B cell (primary cell): Measurements from ENCODE around the gene TMEM129. TPM values are rescaled to one million over a fixed set of nuclear protein-coding genes. Genes with fewer than 3 reads are reported as not detected.

Experiments used
- ATAC-seq: fragments of 200-7000 bp; cut with Tn5 transposase; one replicate; pipeline ENCODE4 v1.10.0; 2021; ENCODE audit warnings: low read depth, mild to moderate bottlenecking, moderate number of reproducible peaks, moderate library complexity
- CTCF ChIA-PET: fragments of 350-600 bp; sonication (Branson Sonifier 250); formaldehyde crosslinking; loops from one replicate; lab custom pipeline; 2021; ENCODE audit warnings: antibody characterized with exemption, inconsistent platforms; lab: Charles Lee
- POLR2A ChIA-PET: fragments of 350-600 bp; sonication (Branson Sonifier 250); formaldehyde crosslinking; loops from one replicate; lab custom pipeline; 2021; ENCODE audit warnings: antibody characterized with exemption; lab: Charles Lee
- DNase-seq: peaks from one replicate; pipeline ENCODE4 v3.0.0; 2013
- H2AFZ ChIP-seq: 2 replicates; pipeline ENCODE4 v1.6.1; 2012; ENCODE audit warnings: mild to moderate bottlenecking, low read depth, low read length; ENCODE audit not compliant: insufficient read depth, poor library complexity, severe bottlenecking
- H3K27ac ChIP-seq, 2 donors: 1 replicate in 1 of 2; 2 replicates in 1 of 2; pipeline ENCODE4 v1.5.1; 2012 to 2013; ENCODE audit warnings: low read length in 2 of 2, mild to moderate bottlenecking in 2 of 2, moderate library complexity in 1 of 2
- H3K27me3 ChIP-seq, 4 experiments: fragments of 200-600 bp in 1 of 4; sonication (generic) in 1 of 4; replicated peaks in 1 of 4; 1 replicate in 2 of 4; 2 replicates in 2 of 4; pipeline versions ENCODE4 v1.6.1 to v1.7.0; 2013 to 2016; ENCODE audit warnings: low read length in 3 of 4, mild to moderate bottlenecking in 2 of 4, mixed read lengths in 1 of 4, moderate library complexity in 1 of 4; ENCODE audit not compliant: insufficient read depth in 4 of 4, control insufficient read depth in 3 of 4; ENCODE audit errors: control extremely low read depth in 1 of 4
- H3K36me3 ChIP-seq, 2 experiments: replicated peaks in 1 of 2; 1 replicate in 1 of 2; 2 replicates in 1 of 2; pipeline versions ENCODE4 v1.6.1 to v1.7.1; 2013; ENCODE audit warnings: low read length in 1 of 2; ENCODE audit not compliant: insufficient read depth in 2 of 2, control insufficient read depth in 1 of 2; ENCODE audit errors: control extremely low read depth in 1 of 2, extremely low read depth in 1 of 2
- H3K4me1 ChIP-seq, 2 donors: fragments of 200-600 bp in 1 of 2; sonication (generic) in 1 of 2; 1 replicate in 1 of 2; 2 replicates in 1 of 2; pipeline versions ENCODE4 v1.5.1 to v1.6.1; 2013 to 2017; ENCODE audit warnings: low read length in 2 of 2; ENCODE audit not compliant: control insufficient read depth in 2 of 2, insufficient read depth in 2 of 2
- H3K4me2 ChIP-seq: replicated peaks from 2 replicates; pipeline ENCODE3; 2012; ENCODE audit warnings: mild to moderate bottlenecking, low read depth, low read length; ENCODE audit not compliant: poor library complexity, severe bottlenecking
- H3K4me3 ChIP-seq, 5 experiments: fragments of 200-600 bp in 1 of 5; sonication (generic) in 1 of 5; 1 replicate in 3 of 5; 2 replicates in 2 of 5; pipeline versions ENCODE4 v1.5.1 to v1.7.0; 2011 to 2016; ENCODE audit warnings: low read length in 4 of 5, mild to moderate bottlenecking in 4 of 5, low read depth in 2 of 5, control low read depth in 1 of 5, moderate library complexity in 1 of 5; ENCODE audit not compliant: insufficient read depth in 1 of 5; ENCODE audit errors: control extremely low read depth in 1 of 5, extremely low read depth in 1 of 5
- H3K79me2 ChIP-seq: fragments of 200-600 bp; sonication (generic); one replicate; pipeline ENCODE4 v1.6.0; 2016; ENCODE audit warnings: low read length; ENCODE audit not compliant: control insufficient read depth, insufficient read depth
- H3K9ac ChIP-seq: fragments of 200-600 bp; sonication (generic); 2 replicates; pipeline ENCODE4 v1.6.1; 2017; ENCODE audit warnings: mild to moderate bottlenecking, low read length, moderate library complexity
- H3K9me3 ChIP-seq, 3 donors: one replicate each; pipeline versions ENCODE4 v1.6.1 to v1.7.1; 2013; ENCODE audit warnings: low read length in 2 of 3; ENCODE audit not compliant: control insufficient read depth in 2 of 3, insufficient read depth in 1 of 3; ENCODE audit errors: control extremely low read depth in 1 of 3
- H4K20me1 ChIP-seq: 2 replicates; pipeline ENCODE4 v1.6.0; 2012; ENCODE audit warnings: mild to moderate bottlenecking, low read length; ENCODE audit not compliant: insufficient read depth, control insufficient read depth, poor library complexity, severe bottlenecking
- H3K27ac Mint-ChIP-seq: one replicate; pipeline ENCODE4 v1.8.0; 2021; ENCODE audit warnings: mixed read lengths
- H3K27me3 Mint-ChIP-seq: one replicate; pipeline ENCODE4 v1.8.0; 2021; ENCODE audit warnings: mixed read lengths
- H3K4me1 Mint-ChIP-seq: one replicate; pipeline ENCODE4 v1.8.0; 2021; ENCODE audit warnings: mixed read lengths
- H3K4me3 Mint-ChIP-seq: one replicate; pipeline ENCODE4 v1.8.0; 2021; ENCODE audit warnings: mixed read lengths
- H3K9me3 Mint-ChIP-seq: one replicate; pipeline ENCODE4 v1.8.0; 2022; ENCODE audit warnings: mixed read lengths; ENCODE audit not compliant: insufficient read depth
- EZH2 ChIP-seq: IDR thresholded peaks from 2 replicates; pipeline ENCODE4 v1.6.1; 2012; ENCODE audit warnings: borderline replicate concordance, low read depth, mild to moderate bottlenecking, moderate library complexity, low read length; ENCODE audit not compliant: insufficient read depth, poor library complexity, severe bottlenecking
- WGBS: methylation state at CpG from one replicate; pipeline ENCODE4 v1.1.5; 2013; ENCODE audit warnings: missing lambda C conversion rate; ENCODE audit not compliant: insufficient coverage; 5-methylcytosine and 5-hydroxymethylcytosine counted together
- intact Hi-C: fragments of 100-400 bp; cut with micrococcal nuclease; formaldehyde crosslinking; loops from one replicate; pipeline ENCODE4 v1.10.0; 2022
- polyA plus RNA-seq: library from polyadenylated mRNA; depleted of rRNA; stranded (reverse); fragments of >200 nt; gene quantifications from 2 replicates; pipeline ENCODE4 v1.2.3, GENCODE V29; 2012
- total RNA-seq, 2 donors: library from RNA; stranded (reverse); fragments of 120-200 nt in 1 of 2; gene quantifications; 1 replicate in 1 of 2; 2 replicates in 1 of 2; pipeline versions ENCODE4 v1.2.3 to v1.2.4, GENCODE V29; 2013 to 2022
- TF ChIP-seq, protein P1 (sequence below): fragments of 200-600 bp; IDR thresholded peaks from one replicate; pipeline ENCODE4 v1.8.0; 2022; ENCODE audit warnings: antibody characterized with exemption, mild to moderate bottlenecking

Gene TMEM129
- total and polyA plus RNA-seq, 2 donors (not counting 1 experiment from before 2014, with no cell fraction given) = 41.0 to 76.5 TPM

DNA sequence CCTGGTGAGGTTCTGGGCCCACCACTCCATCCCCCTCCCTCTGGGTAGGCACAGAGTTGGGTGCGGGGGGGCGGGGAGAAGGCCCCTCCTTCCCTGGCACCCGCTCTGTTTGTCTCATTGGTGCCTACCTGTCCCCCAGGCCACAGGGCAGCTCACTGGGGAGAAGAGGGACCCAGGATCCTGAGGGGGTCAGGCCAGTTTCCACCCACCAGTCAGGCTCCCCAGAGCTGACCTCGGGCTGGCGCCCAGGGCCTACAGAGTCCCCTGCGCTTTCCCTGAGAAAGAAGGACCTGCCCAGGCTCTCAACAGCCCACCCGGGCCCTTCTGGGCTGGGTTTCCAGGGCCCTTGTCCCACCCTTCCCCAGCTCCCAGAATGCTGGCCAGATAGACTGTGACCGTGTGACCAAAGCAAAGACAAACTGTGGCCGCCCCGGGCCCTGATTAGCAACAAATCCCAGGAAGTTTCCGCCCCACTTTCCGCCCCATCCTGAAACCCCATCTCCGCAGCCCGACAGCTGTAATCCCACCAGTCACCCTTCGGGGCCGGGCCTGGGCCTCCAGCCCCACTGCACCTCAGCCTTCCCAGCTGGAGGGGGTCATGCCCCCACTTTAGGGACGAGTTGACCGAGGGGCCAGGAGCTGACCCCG, 38.2 kb upstream of the TMEM129 start:
- Histone ChIP-seq H2AFZ (no peak overlapping the region), H3K4me2 (no peak overlapping the region), H3K4me1 (peaks cover 3 to 4% of the 10 kb centered on the region in 2 donors), H3K9ac (no peak overlapping the region), H3K4me3 (no peak overlapping the region), H3K36me3 (no peaks in the 10 kb centered on the region), H3K9me3 (no peaks in the 10 kb centered on the region), H3K79me2 (no peaks in the 10 kb centered on the region), H3K27me3 (peaks cover 0 to 17% (median 2%) of the 10 kb centered on the region in 4 experiments), H3K27ac (no peak overlapping the region), H4K20me1 (no peaks in the 10 kb centered on the region)
- DNase-seq (no peak), ATAC-seq (no peak)
- Mint-ChIP-seq H3K27me3 (peaks cover 3% of the 10 kb centered on the region), H3K4me3 (no peak overlapping the region), H3K4me1 (peaks cover 6% of the 10 kb centered on the region), H3K9me3 (no peaks in the 10 kb centered on the region), H3K27ac (peak overlapping the region; percentile 13)
- TF ChIP-seq EZH2 = no peak
- TF ChIP-seq, protein P1, sequence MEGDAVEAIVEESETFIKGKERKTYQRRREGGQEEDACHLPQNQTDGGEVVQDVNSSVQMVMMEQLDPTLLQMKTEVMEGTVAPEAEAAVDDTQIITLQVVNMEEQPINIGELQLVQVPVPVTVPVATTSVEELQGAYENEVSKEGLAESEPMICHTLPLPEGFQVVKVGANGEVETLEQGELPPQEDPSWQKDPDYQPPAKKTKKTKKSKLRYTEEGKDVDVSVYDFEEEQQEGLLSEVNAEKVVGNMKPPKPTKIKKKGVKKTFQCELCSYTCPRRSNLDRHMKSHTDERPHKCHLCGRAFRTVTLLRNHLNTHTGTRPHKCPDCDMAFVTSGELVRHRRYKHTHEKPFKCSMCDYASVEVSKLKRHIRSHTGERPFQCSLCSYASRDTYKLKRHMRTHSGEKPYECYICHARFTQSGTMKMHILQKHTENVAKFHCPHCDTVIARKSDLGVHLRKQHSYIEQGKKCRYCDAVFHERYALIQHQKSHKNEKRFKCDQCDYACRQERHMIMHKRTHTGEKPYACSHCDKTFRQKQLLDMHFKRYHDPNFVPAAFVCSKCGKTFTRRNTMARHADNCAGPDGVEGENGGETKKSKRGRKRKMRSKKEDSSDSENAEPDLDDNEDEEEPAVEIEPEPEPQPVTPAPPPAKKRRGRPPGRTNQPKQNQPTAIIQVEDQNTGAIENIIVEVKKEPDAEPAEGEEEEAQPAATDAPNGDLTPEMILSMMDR = no peak
- intact Hi-C loops = no loop called here
- ChIA-PET CTCF (interaction anchor here (1.4 kb wide), 1 partner anchor 11 kb away, joined by 5 read pairs; no protein-coding TSS in a partner anchor), POLR2A (no interaction called here)
- WGBS = 86% methylated on average over 19 of the region's 19 CpGs
